Caki2 (cell line): Measurements from ENCODE around the gene ZNF514. TPM values are rescaled to one million over a fixed set of nuclear protein-coding genes. Genes with fewer than 3 reads are reported as not detected.
A peak's percentile ranks its signal among the peaks of the same experiment; 100 is the strongest.
"Not testable (repeated sequence)": the region's sequence is repeated elsewhere in the genome, so short reads cannot be mapped to it uniquely, and the experiment has no call there.

Experiments
- DNase-seq: peaks from one replicate; pipeline ENCODE4 v3.0.0-alpha.2; 2015; ENCODE audit warnings: low read depth
- in situ Hi-C: cut with HindIII; loops from 2 replicates; pipeline ENCODE4 v1.10.0; 2016; ENCODE audit warnings: low sequenced_read_pairs, low pct_unique_long_range_greater_than_20kb, mixed read lengths
- total RNA-seq: library from RNA; depleted of rRNA; stranded (reverse); fragments of >200 nt; shearing (Covaris generic); gene quantifications from 2 replicates; pipeline ENCODE4 v1.2.3, GENCODE V29; 2014; ENCODE audit warnings: low replicate concordance; rRNA removed

ZNF514 gene
- total RNA-seq, 1 experiment from 2014 or later, result 18.1 TPM

GRCh38 chr2:95158441-95158840 is 1.2 kb downstream of the ZNF514 start:
- no peak for DNase-seq
- in situ Hi-C loops, result no loop called here

GRCh38 chr2:95149397-95149984 is 10.2 kb downstream of the ZNF514 start:
- in situ Hi-C loops, result no loop called here
- DNase-seq, result peak; percentile 29

GRCh38 chr2:95143838-95144237 is 15.8 kb downstream of the ZNF514 start:
- DNase-seq, result no peak
- in situ Hi-C loops, result no loop called here

GRCh38 chr2:95138702-95139101 is 20.9 kb downstream of the ZNF514 start:
- in situ Hi-C loops, result no loop called here

GRCh38 chr2:95122197-95122551 is 37.5 kb downstream of the ZNF514 start:
- no peak for DNase-seq
- in situ Hi-C loops, result no loop called here

More at GRCh38 chr2:95138702-95139101, 20.9 kb downstream of the ZNF514 start:
- DNase-seq, result no peak

GRCh38 chr2:95121407-95122196 is 38.0 kb downstream of the ZNF514 start, which contains the start of gene MRPS5:
Gene MRPS5, minus strand, starts transcription at chr2:95121808. Its CDS starts 17 bp downstream, at chr2:95121791.
- peak; percentile 86 for DNase-seq
- in situ Hi-C loops, result no loop called here

- no peak for DNase-seq
- in situ Hi-C loops, result no loop called here
Observed at GRCh38 chr2:95121093-95121406, 38.6 kb downstream of the ZNF514 start.

GRCh38 chr2:95115418-95115817 is 44.2 kb downstream of the ZNF514 start:
- in situ Hi-C loops, result no loop called here
- peak; percentile 69 for DNase-seq

- no peak for DNase-seq
- in situ Hi-C loops, result no loop called here
Observed at GRCh38 chr2:95113464-95113863, 46.2 kb downstream of the ZNF514 start.

GRCh38 chr2:95110395-95110794 is 49.3 kb downstream of the ZNF514 start:
- in situ Hi-C loops, result no loop called here
- DNase-seq, result no peak

- in situ Hi-C loops, result no loop called here
- DNase-seq, result no peak
Observed at GRCh38 chr2:95109260-95109659, 50.4 kb downstream of the ZNF514 start.

- in situ Hi-C loops, result no loop called here
- no peak for DNase-seq
Observed at GRCh38 chr2:95106081-95106480, 53.6 kb downstream of the ZNF514 start.

GRCh38 chr2:95104606-95105005 is 55.0 kb downstream of the ZNF514 start:
- in situ Hi-C loops, result no loop called here
- no peak for DNase-seq

GRCh38 chr2:95099910-95100309 is 59.7 kb downstream of the ZNF514 start:
- no peak for DNase-seq

GRCh38 chr2:95098273-95098672 is 61.4 kb downstream of the ZNF514 start:
- DNase-seq, in situ Hi-C loops: not testable (repeated sequence)

More at GRCh38 chr2:95099910-95100309, 59.7 kb downstream of the ZNF514 start:
- in situ Hi-C loops, result no loop called here

Other genes with a start within 250 kb of the ZNF514 start
- 1.4 TPM in 1 of 2 replicates, not detected in the other for gene MAL, start 134.1 kb downstream of the ZNF514 start, total RNA-seq
- 104 and 112 TPM in 2 replicates for gene MRPS5, start 38.0 kb downstream of the ZNF514 start, total RNA-seq
- 3.3 and 4.4 TPM in 2 replicates for gene ZNF2, start 6.0 kb upstream of the ZNF514 start, total RNA-seq
- gene ZNF892, start 47.7 kb upstream of the ZNF514 start, total RNA-seq, result 1.4 and 3.2 TPM in 2 replicates
- gene PROM2, start 114.6 kb upstream of the ZNF514 start, total RNA-seq, result 0.43 TPM in 1 of 2 replicates, not detected in the other
- gene KCNIP3, start 137.5 kb upstream of the ZNF514 start, total RNA-seq, result 1.0 and 1.2 TPM in 2 replicates
- gene FAHD2A, start 242.9 kb upstream of the ZNF514 start, total RNA-seq, result 51.3 and 99.1 TPM in 2 replicates